T-helper 2 cell (primary cell): Measurements from ENCODE around the gene COPZ2.
"Not testable (repeated sequence)": the region's sequence is repeated elsewhere in the genome, so short reads cannot be mapped to it uniquely, and the experiment has no call there.

ENCODE experiments used
- DNase-seq, 5 experiments: peaks; one replicate each; pipeline versions ENCODE4 v3.0.0 to v3.0.0-alpha.2; 2012 to 2022
- total RNA-seq, 2 donors: gene quantifications; one replicate each; lab custom pipeline; 2026; lab: John Stamatoyannopoulos, UW

COPZ2 gene
- total RNA-seq: 0.27 to 0.31 reads per million in 2 donors

- peak; percentile 41 to 72 (median 48) for DNase-seq
These were observed at the start of gene COPZ2 for GRCh38 chr17:48037036-48037837. COPZ2 (minus strand) TSS chr17:48037797; CDS start chr17:48037777, 20 bp downstream.

- DNase-seq: peak in 1 of 5 experiments; percentile 25
These were observed 47.3 kb upstream of the COPZ2 start for GRCh38 chr17:48084932-48085331.

- no peak for DNase-seq
These were observed 44.3 kb upstream of the COPZ2 start for GRCh38 chr17:48081858-48082257.

- DNase-seq: not testable (repeated sequence)
These were observed 39.6 kb upstream of the COPZ2 start for GRCh38 chr17:48077152-48077551.

GRCh38 chr17:48074322-48075081, 36.9 kb upstream of the COPZ2 start:
- peak; percentile 27 to 63 (median 55) for DNase-seq

- not testable (repeated sequence) for DNase-seq
These were observed 36.0 kb upstream of the COPZ2 start for GRCh38 chr17:48073566-48074094.

- DNase-seq: not testable (repeated sequence)
These were observed 35.2 kb upstream of the COPZ2 start for GRCh38 chr17:48072811-48073210.

GRCh38 chr17:48071654-48072053, 34.1 kb upstream of the COPZ2 start:
- DNase-seq: no peak

- no peak for DNase-seq
These were observed 32.6 kb upstream of the COPZ2 start for GRCh38 chr17:48070195-48070594.

- DNase-seq: peak in 1 of 5 experiments; percentile 27
These were observed 30.9 kb upstream of the COPZ2 start for GRCh38 chr17:48068491-48068961.

- not testable (repeated sequence) for DNase-seq
These were observed 30.2 kb upstream of the COPZ2 start for GRCh38 chr17:48067808-48068207.

- no peak for DNase-seq
These were observed 29.6 kb upstream of the COPZ2 start for GRCh38 chr17:48067245-48067644.

- no peak for DNase-seq
These were observed 29.1 kb upstream of the COPZ2 start for GRCh38 chr17:48066656-48067055.

GRCh38 chr17:48066192-48066591, 28.6 kb upstream of the COPZ2 start:
- no peak for DNase-seq

GRCh38 chr17:48064638-48065037, 27.0 kb upstream of the COPZ2 start:
- DNase-seq: no peak

GRCh38 chr17:48062273-48062672, 24.7 kb upstream of the COPZ2 start:
- DNase-seq: no peak

GRCh38 chr17:48060249-48060648, 22.7 kb upstream of the COPZ2 start:
- no peak for DNase-seq

GRCh38 chr17:48059125-48059668, 21.6 kb upstream of the COPZ2 start:
- no peak for DNase-seq

GRCh38 chr17:48058393-48059124, 21.0 kb upstream of the COPZ2 start:
- no peak for DNase-seq

GRCh38 chr17:48057626-48058025, 20.0 kb upstream of the COPZ2 start:
- DNase-seq: no peak

GRCh38 chr17:48056879-48057278, 19.3 kb upstream of the COPZ2 start:
- DNase-seq: no peak

GRCh38 chr17:48056246-48056745, 18.7 kb upstream of the COPZ2 start:
- no peak for DNase-seq
